ENCODE measurements around the gene CCDC32.
"Not testable (repeated sequence)": the region's sequence is repeated elsewhere in the genome, so short reads cannot be mapped to it uniquely, and the experiment has no call there.

Gene CCDC32

GRCh38 chr15:40564591-40565332 lies at the start of gene CCDC32:
Gene CCDC32, minus strand, starts transcription at chr15:40565042. Its CDS starts 2,027 bp downstream, at chr15:40563015.
- peak; percentile 89 to 95 for DNase-seq (ENCODE audit: low read depth in 2 of 2)

GRCh38 chr15:40613080-40613479 lies 48.2 kb upstream of the CCDC32 start:
- no peak for DNase-seq (ENCODE audit: low read depth in 2 of 2)

- DNase-seq (ENCODE audit: low read depth in 2 of 2) = no peak
Measured at GRCh38 chr15:40603935-40604334, 39.1 kb upstream of the CCDC32 start.

GRCh38 chr15:40600956-40601355 lies 36.1 kb upstream of the CCDC32 start:
- DNase-seq (ENCODE audit: low read depth in 2 of 2) = no peak

GRCh38 chr15:40598672-40599071 lies 33.8 kb upstream of the CCDC32 start:
- no peak for DNase-seq (ENCODE audit: low read depth in 2 of 2)

GRCh38 chr15:40598126-40598525 lies 33.3 kb upstream of the CCDC32 start:
- DNase-seq (ENCODE audit: low read depth in 2 of 2) = no peak

GRCh38 chr15:40597024-40597423 lies 32.2 kb upstream of the CCDC32 start:
- no peak for DNase-seq (ENCODE audit: low read depth in 2 of 2)

GRCh38 chr15:40595773-40596172 lies 30.9 kb upstream of the CCDC32 start:
- DNase-seq (ENCODE audit: low read depth in 2 of 2) = no peak

GRCh38 chr15:40595219-40595618 lies 30.4 kb upstream of the CCDC32 start:
- no peak for DNase-seq (ENCODE audit: low read depth in 2 of 2)

- no peak for DNase-seq (ENCODE audit: low read depth in 2 of 2)
Measured at GRCh38 chr15:40594429-40594836, 29.6 kb upstream of the CCDC32 start.

- peak; percentile 77 to 79 for DNase-seq (ENCODE audit: low read depth in 2 of 2)
Measured at GRCh38 chr15:40593588-40594428, 29.0 kb upstream of the CCDC32 start, which contains the start of gene KNL1. Gene KNL1, plus strand, starts transcription at chr15:40594249. Its CDS starts 8,683 bp downstream, at chr15:40602932.

- no peak for DNase-seq (ENCODE audit: low read depth in 2 of 2)
Measured at GRCh38 chr15:40593165-40593564, 28.3 kb upstream of the CCDC32 start.

GRCh38 chr15:40591389-40591788 lies 26.5 kb upstream of the CCDC32 start:
- DNase-seq (ENCODE audit: low read depth in 2 of 2) = no peak

- no peak for DNase-seq (ENCODE audit: low read depth in 2 of 2)
Measured at GRCh38 chr15:40590667-40591050, 25.8 kb upstream of the CCDC32 start.

- no peak for DNase-seq (ENCODE audit: low read depth in 2 of 2)
Measured at GRCh38 chr15:40584191-40584590, 19.3 kb upstream of the CCDC32 start.

- DNase-seq (ENCODE audit: low read depth in 2 of 2) = no peak
Measured at GRCh38 chr15:40582726-40583246, 17.9 kb upstream of the CCDC32 start.

- not testable (repeated sequence) for DNase-seq (ENCODE audit: low read depth in 2 of 2)
Measured at GRCh38 chr15:40581796-40582195, 17.0 kb upstream of the CCDC32 start.

- DNase-seq (ENCODE audit: low read depth in 2 of 2) = no peak
Measured at GRCh38 chr15:40578892-40579291, 14.1 kb upstream of the CCDC32 start.

- not testable (repeated sequence) for DNase-seq (ENCODE audit: low read depth in 2 of 2)
Measured at GRCh38 chr15:40576914-40577313, 12.1 kb upstream of the CCDC32 start.

- no peak for DNase-seq (ENCODE audit: low read depth in 2 of 2)
Measured at GRCh38 chr15:40575113-40575512, 10.3 kb upstream of the CCDC32 start.

GRCh38 chr15:40569129-40569953 lies 4.5 kb upstream of the CCDC32 start, which contains the start of gene RPUSD2:
Gene RPUSD2, plus strand, starts transcription at chr15:40569299. Its CDS starts 39 bp downstream, at chr15:40569338.
- peak; percentile 86 to 87 for DNase-seq (ENCODE audit: low read depth in 2 of 2)

- no peak for DNase-seq (ENCODE audit: low read depth in 2 of 2)
Measured at GRCh38 chr15:40567111-40567510, 2.3 kb upstream of the CCDC32 start.
